Stimulated activated CD4-positive, alpha-beta T cell treated with anti-CD3 and anti-CD28 coated beads, Interleukin-1b, Interleukin-23, amount 100 ng/mL, for 48 hours (primary cell): ENCODE data around the gene RNF213.

Source experiments
- DNase-seq: peaks from one replicate; pipeline ENCODE4 v3.0.0-alpha.2; 2020

RNF213 gene

DNA sequence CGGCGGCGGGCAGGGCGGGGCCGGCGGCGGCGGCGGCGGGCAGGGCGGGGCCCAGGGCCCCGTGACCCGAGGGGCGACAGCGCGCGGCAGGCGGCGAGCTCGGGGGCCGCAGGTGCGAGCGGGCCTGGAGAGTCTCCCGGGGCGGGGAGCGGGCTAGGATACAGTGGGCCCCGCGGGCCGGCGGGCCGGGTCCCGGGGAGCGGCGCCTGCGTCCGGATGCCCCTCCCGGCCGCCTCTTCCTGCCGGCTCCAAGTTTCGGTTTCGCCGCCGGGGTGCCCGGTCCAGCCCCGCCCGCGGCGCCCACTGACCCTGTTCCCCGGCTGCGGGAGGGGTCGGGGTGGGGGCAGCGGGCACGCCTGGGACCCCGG, at the start of gene RNF213:
Gene RNF213, plus strand, starts transcription at position 62 of the 368 bp plus-strand sequence. CDS start 2,830 bp downstream, outside the sequence.
- peak; percentile 47 for DNase-seq

DNA sequence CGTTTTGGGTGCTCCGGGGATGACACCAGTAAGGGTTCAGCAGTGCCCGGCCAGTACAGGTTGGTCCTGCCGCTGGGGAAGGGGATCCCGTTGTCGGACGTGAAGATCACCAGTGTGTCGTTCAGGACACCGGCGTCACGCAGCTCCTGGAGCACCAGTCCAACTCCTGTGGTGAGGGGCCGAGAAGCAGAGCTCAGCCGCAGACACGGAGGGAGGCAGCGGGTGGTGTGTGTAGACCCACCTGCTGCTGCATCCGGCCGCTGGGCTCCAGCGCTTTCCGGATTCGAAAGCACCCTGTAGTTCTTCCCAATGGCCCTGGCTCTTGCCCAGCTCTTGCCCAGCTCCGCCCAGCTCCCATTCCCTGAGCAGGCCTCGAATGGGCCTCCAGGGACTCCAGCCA, 48.5 kb upstream of the RNF213 start:
- no peak for DNase-seq

DNA sequence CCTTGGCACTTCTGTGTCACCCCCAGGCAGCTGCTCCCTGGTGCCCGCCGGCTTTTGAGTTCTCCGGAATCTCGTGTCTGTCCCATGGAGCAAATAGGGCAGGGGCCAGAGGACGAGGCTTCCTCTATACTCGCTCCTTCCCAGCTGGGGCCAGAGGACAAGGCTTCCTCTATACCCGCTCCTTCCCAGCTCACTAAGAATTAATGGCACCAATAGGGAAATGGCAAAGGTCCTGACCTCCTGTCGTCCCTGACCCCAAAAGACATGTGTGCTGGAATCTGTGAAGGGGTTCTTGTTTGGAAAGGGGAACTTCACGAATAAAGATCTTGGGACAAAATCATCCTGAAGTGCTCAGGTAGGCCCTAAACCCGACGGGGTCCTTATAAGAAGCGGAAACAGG, 48.1 kb upstream of the RNF213 start:
- no peak for DNase-seq

DNA sequence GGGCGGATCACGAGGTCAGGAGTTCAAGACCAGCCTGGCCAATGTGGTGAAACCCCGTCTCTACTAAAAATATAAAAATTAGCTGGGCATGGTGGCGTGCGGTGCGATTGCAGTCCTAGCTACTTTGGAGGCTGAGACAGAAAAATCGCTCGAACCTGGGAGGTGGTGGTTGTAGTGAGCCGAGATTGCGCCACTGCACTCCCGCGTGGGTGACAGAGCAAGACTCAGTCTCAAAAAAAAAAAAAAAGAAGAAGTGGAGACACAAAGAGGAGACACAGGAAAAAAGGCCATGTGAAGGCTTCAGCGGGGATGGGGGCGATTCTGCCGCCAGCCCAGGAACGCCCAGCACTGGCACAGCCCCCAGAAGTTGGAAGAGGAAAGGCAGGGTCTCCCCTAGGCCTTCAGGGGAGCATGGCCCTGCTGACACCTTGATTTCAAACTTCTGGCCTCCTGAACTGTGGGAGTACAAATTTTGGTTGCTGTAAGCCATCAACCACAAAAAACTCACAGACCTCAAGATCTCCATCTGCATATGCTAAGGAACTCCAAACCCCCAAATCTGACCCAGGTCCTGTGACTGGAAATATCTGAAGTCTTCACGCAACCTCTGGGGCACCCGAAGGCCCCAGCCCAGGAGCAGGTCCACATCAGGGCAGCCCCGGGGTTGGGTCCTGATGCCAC, 47.5 kb upstream of the RNF213 start:
- DNase-seq: no peak

DNA sequence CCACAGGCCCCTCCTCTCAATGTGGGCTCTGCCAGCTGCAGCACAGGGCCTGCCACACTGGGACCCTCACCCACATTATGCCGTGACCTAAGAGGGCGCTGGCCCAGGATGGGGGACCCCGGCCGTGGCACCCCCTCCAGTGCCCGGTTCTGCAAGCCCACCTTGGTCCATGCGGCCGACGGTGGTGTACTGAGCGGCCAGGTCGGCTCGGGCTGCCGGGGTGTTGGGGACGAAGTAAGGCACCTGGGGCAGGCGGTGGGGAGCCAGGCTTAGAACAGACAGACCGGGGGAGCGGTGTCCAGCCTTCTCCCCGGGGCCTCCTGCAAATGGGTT, 47.0 kb upstream of the RNF213 start:
- DNase-seq: no peak

DNA sequence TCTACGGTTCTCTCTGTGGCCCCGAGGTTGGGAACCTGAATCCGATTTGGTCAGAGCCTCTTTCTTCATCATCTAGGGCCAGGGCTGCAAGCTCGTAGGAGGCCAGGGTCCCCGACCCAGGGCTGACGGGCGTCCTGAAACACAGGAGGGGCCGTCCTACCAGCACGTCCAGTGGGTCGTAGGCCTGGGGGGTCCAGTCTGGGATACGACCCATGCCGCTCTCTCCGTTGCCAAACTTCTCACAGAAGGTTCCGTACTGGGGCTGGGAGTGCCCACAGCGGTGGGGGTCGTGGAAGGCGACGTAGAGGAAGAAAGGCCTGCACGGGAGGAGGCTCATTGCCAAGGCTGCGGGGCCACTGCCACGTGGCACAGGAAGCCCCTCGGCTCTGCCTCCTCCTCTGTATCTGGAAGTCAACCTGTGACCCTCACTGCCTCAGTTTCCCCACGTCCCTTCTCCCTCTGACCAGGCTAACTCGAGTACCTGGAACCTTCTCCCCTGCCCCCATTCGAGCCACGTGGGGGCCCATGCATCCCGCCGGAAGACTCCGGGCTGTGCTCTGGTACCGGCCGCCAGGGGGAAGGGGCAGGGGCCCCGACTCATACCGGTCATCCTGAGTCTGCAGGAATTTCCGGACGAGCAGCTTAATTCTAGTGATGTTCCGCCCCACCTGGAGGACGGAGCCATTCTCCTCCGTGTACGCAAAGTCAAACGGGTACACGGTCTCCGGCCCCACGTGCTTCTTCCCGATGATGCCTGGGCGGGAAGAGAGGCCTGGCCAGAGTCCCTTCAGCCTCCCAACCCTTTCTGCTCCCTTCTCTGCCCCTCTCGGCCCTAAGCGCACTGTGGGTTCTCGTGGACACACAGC, 46.4 kb upstream of the RNF213 start:
- DNase-seq: no peak

DNA sequence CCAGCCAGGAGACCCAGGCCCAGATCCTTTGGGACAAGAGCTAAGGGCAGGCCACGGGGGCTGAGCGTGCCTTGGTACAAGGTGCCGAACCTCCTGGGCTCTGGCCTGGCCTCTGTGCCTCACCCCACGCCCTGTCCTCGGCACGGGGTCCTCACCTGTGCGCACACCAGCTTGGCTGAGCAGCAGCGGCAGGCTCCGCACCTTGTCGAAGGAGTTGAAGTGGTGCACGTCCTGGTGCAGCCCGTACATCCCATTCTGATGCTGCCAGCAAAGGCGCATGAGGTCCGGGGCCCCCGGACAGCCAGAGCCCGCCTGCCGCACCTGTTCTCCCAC, 45.8 kb upstream of the RNF213 start:
- DNase-seq: no peak

DNA sequence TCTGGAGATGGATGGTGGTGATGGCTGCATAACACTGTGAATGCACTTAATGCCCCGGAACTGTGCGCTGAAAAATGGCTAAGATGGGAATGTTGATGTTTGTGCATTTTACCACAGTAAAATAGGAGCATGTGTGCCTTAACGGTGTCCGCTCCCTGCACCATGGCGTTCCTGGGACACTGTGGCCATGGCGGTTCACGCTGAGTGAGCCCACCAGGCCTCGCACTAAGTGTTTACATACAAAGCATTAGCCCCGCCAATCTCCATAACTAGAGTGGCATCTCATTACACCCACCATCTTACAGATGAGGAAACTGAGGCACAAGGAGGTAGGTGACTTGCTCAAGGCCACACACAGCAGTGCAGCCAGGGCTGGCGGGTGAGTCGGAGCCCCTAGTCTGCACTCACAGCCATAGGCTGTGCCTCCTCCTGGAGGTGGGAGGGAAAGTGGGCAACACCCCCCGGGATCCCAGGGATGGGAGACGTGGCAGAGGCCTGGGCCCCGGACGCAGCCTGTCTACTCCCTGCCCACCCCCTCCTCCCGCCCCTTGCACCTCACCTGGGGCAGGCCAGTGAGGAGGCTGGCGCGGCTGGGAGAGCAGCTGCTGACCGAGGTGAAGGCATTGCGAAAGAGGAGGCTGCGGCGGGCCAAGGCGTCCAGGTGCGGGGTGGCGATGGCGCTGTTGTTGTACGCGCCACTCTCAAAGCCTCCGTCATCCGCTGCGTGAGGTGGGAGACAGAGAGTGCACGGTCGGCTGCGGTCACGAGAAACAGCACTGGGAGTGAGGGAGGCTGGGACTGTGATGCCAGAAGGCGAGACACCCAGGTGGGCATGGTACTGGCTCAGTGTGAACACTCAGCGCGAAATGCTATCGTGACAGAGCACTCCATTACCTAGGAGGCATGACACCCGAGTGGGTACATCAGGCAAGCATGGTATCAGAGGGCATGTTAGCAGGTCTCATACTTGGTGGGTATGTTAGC, 43.9 kb upstream of the RNF213 start:
- DNase-seq: no peak

DNA sequence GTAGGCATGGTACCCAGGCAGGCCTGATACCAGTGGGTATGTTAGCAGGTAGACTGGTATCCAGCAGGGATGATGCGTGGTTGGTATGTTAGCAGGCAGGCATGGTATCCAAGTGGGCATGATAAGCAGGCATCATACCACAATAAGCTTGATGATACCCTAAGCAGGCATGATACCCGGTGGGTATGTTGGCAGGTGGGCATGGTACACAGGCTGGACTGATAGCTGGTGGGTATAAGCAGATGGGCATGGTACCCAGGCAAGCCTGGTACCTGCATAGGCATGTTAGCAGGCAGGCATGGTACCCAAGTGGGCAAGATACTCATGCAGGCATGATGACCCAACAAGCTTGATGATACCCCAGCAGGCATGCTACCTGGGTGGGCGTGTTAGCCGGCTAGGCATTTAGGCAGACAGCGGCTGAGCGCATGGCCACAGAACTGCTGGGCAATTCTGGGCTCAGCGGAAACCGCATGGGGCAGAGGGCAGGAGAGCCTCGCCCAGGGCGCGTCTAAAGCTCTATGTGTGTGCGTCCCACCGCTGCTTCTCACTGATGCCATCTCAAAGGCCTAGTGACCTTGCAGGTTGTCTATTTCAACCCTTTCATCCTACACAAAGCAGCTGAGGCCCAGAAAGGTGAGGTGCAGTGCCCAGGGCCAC, 42.8 kb upstream of the RNF213 start:
- DNase-seq: no peak

DNA sequence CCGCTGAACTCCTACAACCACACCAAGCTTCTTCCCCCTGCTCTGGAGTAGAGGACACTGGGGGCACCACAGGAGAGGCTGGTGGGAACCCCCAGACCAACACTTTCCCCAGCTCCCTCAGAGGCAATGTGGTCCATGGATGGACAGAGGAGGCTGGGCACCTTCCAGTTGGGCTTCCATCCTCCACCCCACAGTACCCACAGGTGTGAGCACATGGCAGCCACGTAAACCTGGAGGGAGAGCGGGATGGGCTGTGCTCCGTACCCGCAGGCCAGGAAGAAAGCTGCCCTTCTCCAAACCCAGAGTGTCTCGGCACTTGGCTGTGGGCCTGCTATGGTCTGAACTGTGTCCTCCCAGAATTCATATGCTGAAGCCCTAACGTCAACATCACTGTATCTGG, 42.3 kb upstream of the RNF213 start:
- DNase-seq: no peak

DNA sequence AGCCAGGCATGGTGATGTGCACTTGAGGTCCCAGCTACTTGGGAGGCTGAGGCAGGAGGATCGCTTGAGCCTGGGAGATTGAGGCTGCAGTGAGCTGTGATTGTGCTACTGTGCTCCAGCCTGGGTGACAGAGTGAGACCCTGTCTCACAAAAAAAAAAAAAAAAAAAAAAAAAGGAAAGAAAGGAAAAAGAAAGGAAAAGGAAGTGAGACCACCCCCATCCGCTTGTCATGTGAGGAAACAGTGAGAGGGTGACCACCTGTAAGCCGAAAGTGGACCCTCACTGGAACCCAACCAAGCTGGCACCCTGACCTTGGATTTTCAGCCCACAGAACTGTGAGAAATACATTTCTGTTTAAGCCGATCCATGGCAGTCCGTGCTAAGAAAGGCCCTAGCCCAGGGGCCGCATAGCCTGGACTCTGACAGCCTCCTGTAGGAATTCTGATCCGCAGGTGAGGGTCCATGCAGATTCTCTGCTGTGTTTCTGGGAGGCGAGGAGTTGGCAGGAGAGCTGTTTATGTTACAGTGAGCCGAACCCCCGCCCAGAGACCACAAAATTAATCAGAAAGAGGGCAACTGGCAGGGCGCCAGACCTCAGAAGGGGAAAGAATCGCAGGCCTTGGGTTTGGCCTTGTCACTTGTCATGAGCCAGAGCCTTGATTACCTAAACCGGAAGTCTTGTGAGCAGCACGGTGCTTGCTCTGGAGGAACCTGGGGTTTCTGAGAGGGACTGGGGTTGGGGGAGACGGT, 41.5 kb upstream of the RNF213 start:
- peak; percentile 92 for DNase-seq

DNA sequence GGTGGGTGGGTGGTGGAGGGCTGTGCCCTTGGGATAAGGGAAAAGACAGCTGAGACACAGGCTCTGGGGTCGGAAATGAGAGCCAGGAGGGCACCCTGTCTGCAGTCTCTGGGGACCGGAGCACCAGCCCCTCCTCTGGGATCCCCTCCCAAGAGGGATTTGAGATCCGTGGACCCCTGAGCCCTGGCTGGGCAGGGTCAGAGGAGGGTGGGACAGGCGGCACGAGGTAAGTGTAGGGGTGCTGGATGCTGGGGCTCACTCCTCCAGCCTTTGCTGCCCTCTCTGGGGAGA, 40.9 kb upstream of the RNF213 start:
- DNase-seq: no peak

DNA sequence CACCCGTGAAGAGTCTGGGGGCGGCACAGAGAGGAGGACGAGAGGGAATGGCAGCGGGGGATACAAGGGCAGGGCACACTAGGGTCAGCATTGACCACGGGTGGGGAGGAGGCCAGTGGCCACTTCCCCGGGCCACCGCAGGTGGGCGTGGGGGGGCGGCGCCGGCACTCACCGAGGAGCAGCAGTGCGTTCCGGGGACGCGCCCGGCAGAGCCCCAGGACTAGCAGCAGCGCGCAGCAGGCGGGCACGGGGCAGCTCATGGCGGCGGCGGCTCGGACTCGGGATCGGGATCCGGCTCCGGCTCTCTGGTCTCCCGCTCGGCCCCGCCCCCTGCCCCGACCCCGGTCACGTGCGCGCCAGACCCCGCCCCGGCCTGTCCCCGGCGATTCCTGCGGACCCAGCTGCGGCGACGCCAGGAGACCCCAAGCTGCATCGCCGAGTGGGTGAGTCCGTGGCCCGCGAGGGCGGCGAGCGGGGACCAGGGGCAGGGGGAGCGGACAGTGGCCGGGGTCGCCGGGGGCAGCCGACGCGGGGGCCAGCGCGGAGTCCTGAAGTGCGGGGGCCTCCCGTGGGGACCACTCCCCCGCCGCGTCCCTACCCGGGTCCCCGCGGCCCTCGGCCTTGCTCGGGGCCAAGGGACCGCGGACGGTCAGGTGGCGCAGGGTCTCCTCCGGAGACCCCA, 40.5 kb upstream of the RNF213 start, which contains the start of the genes SGSH and SLC26A11:
Gene SGSH, minus strand, starts transcription at position 280 of the 682 bp plus-strand sequence. Its CDS starts 20 bp downstream, at position 260.
Gene SLC26A11, plus strand, starts transcription at position 374 of the 682 bp plus-strand sequence. CDS start 1,134 bp downstream, outside the sequence.
- peak; percentile 71 for DNase-seq

DNA sequence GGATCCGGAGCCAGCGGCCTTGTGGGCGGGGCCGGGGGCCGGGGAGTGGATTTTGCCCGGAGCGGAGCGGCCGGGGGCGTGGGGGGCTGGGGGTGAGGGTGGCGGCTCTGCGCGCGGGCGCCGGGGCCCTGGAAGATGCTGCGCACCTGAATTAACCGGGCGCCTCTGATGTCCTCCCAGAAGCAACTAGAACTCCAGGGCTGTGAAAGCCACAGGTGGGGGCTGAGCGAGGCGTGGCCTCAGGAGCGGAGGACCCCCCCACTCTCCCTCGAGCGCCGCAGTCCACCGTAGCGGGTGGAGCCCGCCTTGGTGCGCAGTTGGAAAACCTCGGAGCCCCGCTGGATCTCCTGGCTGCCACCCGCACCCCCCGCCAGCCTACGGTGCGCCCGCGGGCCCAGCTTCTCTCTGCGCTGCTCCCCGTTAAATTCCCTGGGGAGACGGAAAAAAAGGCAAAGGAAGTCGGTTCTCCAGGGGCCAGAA, 39.9 kb upstream of the RNF213 start:
- DNase-seq: no peak

DNA sequence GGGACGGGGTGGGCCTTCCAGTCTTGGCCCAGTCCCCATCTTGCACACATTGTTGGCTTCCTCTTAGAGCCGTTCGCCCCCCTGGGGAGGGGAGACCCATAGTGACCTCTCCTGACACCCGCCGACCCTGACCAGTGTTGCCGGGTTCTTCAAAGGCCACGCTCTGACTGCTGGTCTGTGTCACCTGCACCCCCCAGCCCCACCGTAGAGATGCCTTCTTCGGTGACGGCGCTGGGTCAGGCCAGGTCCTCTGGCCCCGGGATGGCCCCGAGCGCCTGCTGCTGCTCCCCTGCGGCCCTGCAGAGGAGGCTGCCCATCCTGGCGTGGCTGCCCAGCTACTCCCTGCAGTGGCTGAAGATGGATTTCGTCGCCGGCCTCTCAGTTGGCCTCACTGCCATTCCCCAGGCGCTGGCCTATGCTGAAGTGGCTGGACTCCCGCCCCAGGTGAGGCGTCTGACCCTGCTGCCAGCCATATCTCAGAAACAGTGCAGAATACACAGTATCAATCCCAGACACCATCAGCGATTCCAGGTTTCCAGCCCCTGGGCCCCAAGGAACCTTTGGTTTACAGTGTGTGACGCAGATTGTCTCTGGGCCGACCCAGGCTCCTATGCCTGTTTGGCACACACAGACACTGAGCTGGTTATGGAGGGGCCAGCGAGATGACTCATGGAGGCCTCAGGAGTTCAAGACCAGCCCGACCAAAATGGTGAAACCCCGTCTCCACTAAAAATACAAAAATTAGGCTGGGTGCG, 39.1 kb upstream of the RNF213 start:
- no peak for DNase-seq

DNA sequence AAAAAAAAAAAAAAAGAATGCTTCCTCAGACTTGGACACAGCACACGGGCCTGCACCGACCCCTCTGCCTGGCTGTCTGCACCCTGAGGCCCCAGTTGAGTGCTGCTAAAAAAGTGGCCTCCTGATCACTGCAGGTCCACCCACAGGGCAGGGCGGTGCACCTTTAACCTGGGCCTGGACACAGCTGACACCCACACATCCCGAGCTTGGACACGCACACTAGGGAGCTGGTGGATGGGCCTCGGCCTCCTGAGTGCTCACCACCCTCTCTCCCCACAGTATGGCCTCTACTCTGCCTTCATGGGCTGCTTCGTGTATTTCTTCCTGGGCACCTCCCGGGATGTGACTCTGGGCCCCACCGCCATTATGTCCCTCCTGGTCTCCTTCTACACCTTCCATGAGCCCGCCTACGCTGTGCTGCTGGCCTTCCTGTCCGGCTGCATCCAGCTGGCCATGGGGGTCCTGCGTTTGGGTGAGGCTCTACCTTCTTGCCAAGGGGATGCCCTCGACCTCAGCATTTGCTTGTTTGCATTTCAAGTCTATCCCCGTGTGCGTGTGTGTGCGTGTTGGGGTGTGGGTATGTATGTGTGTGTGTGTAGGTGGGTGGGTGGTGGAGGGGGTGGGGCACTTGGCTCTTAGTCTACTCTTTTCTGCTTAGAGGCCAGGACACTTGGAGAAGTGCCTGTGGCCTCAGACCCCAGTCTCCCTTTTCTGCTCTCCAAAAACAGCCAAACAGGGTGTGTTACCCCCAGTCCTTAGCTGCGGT, 38.1 kb upstream of the RNF213 start:
- DNase-seq: no peak

DNA sequence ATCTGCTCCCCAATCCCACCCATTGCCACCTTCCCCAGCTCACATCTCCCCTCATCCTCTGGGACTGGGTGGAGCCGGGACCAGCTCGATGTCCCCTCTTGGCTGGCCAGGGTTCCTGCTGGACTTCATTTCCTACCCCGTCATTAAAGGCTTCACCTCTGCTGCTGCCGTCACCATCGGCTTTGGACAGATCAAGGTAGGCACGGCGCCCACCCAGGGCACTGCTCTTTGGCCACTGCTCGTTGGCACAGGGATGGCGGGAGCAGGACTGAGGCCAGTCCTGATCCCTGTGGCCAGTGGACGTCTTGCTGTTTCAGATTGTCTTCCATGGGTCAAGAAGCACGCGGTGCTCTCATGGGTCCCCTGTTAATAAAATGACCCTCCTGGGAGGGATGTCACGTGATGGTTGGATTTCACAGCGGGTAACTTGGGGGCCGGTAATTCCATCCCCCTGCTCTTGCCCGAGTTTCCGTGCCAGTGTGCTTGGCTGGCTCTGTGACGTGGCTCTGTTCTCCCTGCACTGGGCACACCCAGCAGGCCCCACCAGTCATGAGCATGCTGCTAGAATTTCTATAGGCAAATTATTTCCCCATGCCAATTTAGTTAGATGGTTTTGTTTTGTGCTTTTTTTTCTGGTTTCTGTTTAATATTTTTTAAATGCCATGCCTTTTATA, 37.4 kb upstream of the RNF213 start:
- no peak for DNase-seq

DNA sequence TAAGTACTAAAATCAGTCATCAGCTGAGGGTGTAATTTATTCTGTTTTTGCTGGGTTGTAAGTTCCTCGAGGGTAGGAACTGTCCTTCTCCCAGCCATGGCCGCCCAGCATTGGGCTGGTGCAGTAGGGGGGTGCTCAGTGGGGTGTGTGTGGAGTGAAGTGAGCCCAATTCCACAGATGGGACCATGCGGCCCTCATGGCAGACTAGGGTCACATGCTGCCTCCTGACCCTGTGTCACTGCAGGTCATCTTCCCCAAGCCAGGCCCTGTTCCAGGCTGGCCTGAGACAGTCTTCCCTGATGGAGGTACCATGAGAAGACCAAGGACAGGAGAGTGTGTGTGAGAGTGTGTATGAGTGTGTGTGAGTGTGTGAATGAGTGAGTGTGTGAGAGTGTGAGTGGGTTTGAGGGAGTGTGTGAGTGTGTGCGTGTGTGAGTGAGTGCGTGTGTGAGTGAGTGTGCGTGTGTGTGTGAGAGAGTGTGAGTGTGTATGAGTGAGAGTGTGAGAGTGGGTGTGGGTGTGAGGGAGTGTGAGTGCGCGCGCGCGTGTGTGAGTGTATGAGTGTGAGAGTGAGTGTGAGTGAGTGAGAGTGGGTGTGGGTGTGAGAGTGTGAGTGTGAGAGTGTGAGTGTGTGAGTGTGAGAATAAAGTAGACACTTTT, 36.7 kb upstream of the RNF213 start:
- DNase-seq: no peak

DNA sequence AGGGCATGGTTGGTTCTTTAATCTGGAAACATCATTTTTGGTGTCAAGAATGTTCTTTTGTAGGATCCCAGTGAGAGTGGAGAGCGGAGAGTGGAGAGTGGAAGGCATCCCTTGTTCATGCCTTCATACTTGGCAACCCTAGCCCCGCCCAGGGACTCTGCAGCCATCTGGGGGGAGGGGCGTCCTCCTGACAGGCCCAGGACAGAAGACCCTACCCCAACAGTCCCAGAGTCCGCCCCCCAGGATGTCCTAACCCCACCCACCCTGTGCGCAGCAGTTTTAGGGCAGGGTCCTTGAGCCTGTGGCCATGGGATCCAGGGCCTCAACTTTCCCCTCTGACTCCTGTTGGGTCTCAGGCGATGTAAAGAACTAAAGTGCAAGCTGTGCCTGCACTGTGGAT, 36.0 kb upstream of the RNF213 start:
- no peak for DNase-seq
